Measurements from ENCODE around the gene SYF2.
"Not testable (repeated sequence)": the region's sequence is repeated elsewhere in the genome, so short reads cannot be mapped to it uniquely, and the experiment has no call there.

SYF2 gene

DNA sequence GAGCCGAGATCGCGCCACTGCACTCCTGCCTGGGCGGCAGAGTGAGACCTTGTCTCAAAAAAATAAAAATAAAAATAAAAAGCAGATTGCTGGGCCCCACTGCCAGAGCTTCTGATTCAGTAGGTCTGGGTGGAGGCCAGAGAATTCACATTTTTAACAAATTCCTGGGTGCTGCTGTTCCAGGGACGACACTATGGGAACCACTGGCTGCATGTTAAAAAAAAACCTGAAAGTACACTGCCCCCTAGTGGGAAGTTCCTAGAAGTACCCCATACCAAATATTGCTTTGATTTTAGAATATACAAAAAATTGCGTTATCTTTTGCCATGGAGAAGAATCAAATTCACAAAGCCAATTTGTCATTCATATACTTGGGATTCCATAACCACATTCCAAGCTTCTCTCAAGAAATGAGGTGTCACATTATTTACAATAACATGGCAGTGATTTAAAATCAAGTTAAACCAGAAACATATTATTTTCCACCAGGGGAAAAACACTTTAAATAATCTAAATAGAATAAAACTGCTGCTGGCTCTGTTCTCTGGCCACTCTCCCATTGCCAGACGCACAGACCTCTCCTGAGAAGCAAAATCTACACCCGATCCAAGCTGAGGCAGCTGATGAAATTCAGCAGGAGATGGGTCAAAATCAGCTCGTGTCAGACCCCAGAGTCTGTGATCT is 27.4 kb downstream of the SYF2 start:
- DNase-seq = peak in 1 of 2 donors; percentile 53

DNA sequence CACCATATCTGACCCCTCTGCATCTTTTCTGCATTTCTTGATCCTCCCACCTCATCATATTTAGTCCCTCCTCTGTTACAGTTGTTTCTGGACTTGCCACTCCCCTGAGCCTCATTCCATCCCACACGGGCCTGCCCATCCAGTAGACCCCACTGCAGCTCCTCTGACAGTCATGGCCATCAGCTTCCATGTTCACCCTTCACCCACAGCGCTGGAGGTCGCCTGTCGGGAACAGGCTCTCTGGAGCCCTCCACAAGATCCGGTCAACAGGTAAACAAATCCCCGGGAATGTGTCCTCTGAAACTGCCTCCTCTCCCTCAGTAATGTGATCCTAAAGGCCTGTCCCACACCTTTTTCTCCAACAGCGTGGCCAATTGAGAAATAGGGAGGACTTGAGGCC is 31.3 kb downstream of the SYF2 start:
- DNase-seq = no peak

DNA sequence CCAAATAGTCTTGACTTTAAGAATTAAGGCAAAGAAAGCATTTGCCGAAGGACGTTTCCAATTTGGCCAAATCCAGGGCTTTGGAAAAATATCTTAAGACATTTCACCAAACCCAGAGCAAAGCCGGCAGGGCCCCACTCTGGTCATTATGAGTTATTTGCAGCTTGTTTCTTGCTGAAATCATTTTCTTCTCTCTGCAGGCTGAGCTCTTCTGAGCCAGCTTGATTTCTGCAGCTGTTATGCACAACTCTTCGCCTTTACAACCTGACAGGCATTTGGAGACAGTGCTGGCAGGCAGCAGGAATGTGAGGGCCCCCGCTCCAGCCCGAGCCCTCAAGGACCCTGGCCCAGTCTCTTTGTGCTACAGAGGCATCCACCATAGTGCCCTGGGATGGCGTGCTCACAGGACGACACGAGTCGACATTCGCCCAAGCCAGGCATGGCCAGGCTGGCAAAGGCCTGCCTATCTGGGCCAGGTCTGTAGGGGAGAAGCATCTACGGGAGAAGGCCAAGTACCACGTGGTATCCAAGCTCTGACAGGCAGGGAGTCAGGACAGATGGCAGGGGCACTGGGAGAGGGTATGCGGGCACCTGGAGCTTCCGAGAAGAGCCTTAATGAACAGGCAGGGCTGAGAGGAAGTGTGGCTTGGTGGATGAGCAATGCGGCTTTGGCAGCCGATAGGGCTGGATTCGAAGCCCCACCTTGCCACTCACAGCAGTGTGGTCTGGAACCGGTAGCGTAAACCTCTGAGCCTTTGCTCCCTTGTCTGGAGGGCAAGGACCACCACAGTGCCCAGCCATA is 32.3 kb downstream of the SYF2 start:
- DNase-seq = no peak

DNA sequence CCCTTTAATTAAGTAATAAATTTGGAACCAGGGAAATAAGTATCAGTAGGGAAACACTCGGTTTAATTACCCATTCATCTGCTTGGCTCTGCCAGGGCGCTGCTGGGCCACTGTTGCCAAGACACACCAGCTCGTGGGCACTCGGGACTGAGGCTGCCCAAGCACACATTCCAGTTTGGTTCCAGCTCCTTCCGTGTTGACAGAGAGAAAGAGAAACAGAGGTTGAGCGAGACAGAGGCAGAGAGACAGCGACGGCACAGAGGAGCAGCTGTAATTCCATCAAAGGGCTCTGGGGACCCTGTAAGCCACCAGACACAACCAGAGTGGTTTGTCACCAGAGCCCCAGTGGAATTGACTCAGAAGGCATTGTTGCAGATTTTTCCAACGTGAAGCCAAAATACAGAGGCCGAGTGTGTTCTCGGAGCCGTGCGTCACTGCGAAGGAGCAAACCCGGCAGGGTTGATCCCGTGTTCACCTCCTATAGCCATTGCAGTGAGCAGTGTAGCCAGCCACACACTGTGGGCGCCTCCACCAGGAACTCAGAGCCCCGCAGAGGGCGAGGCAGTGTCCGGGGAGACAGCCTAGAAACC is 33.5 kb downstream of the SYF2 start:
- DNase-seq = no peak

DNA sequence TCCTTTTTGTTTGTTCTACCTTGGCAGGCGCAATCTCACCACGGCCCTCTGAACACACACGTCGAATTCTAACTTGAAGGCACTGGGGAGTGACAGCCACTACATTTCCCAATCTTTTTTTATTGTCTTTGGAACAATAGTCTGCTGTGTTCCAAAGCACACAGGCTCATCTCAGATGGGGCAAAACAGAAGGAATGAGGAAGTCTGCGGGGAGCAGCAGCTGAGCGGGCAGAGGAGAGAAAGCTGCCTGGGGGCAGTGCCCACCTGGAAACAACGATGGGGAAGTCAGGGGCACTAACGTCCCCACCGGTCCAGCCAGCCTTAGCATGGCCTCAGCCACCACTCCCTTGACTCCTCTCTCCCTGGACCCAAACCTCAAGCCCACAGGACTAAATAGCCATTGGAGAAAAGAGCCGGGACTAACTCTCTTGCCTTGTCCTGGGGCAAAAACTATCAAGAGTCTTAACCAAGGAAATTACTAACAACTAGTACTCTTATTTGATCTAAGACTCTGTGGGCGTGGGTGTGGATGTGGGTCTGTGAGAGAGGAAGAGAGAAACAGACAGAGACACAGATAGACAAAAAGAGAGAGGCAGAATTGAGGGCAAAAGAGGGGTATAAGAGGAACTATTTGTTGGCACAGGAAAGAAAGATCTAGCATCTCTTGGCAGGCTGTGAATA is 34.2 kb downstream of the SYF2 start:
- DNase-seq = no peak

DNA sequence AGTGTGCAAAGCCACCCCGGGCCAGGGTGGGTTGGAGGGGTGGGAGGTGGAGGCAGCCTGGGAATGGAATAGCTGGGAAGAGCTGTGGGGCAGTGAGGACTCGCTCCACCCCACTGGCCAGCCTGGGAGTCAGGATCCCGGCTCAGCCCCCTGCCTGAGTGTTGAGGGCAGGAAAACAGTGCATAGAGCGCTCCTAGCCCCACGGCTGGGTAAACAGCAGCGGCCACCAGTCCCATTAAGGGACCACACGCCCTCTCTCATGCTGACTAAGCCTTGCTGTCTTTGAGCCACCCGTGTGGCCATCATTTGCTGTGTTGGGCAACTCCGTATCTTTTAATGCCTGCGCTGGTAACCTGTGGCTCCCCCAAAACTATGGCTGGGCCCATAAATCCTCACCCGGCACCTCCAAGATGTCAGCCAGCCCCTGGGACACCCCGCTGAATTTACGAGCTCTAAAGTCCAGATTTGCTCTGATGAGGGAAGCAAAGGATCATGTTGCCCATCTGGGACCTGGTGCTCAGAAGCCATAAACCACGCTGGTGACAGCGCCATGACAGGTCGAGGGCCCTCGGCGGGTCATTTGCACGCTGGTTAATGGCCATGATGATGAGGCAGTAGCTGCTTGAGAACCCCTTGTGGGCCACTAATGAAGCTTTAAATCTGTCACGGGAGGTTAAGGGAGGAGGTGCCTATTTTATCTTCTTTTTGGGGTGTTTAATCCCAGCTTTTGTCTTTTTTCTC is 34.9 kb downstream of the SYF2 start:
- DNase-seq = no peak

DNA sequence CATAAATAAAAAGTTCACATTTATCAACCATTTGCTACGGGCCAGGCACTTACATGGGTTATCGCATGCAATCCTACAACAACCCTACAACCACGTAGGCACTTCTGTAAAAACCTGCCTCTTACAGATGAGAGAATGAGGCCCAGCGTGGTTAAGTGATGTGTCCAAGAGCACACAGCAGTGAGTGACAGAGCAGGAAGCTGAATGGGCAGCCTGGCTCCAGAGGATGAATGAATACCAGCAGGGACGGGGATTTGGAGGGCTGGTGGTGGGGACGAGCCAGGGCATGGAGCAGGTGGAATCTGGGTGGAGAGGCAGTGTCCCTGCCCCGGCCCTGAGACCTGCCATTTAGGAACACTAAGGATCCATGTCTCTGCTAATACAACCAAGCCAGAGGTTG is 35.5 kb downstream of the SYF2 start:
- no peak for DNase-seq

DNA sequence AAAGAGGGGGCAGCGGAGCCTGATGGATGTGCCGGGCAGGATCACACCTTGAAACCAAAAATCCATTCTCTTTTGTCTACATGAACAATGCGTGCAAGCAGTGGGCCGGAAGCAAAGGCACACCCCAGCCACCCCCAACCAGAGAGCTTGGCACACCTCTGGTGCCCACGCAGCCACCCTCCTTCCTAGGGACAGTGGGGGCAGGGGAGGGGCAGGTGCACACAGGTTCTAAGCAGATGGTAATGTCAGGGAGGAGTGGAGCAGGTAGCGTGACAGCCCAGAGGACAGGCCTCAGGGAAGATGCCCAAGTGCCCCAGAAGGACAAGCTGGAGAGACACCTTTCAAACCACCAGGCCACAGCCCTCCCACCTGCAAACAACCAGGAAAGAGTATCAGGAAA is 36.5 kb downstream of the SYF2 start:
- DNase-seq = no peak

DNA sequence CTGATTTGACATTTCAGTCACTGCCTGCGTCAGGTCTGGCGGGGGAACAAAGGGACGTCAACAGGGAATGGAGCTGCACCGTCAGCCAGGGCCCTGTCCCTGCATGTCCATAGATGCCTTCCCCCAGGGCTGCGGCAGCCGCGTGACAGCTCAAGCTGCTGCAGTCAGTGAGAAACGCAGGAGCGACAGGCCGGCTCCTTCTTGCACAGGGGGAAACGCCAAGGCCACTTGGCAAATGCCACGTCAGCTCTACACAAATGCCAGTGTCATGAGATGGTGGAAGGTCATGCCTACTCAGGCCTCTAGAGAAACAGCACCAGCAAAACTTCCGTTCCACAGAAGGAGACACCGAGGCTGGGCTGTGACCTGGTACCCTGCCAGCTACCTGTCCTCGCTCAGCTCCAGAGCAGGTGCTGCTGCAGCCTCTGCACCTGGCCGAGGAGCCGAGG is 37.7 kb downstream of the SYF2 start:
- DNase-seq = no peak

DNA sequence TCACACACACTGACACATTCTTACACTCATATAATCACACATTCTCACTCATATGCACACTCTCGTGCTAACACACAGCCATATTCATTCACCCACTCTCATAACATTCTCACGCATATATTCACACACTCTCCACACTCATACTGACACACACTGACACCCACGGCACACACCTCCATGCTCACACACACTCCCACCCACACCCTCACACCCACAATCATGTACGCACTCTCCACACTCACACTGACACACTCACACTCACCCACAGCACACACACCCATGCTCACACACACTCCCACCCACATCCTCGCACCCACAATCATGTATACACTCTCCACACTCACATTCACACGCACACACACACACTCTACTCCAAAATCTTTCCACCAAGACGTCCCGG is 38.2 kb downstream of the SYF2 start:
- no peak for DNase-seq

DNA sequence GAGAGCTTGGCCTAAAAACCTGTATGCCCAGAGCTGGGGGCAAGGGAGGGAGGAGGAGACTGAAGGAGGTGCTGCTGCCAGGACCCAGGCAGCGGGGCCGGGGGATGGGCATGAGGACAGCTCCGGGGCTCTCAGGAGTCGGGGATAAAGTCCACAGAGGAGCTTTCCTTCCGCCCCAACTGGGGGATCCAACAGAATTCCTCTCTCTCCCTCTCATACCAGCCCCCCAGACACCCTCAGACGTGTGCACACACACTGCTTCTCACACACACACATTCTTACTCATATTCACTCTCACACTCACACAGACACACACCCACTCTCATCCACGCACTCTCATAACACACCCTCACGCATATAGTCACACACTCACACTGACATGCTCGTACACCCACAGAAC is 39.1 kb downstream of the SYF2 start:
- no peak for DNase-seq

DNA sequence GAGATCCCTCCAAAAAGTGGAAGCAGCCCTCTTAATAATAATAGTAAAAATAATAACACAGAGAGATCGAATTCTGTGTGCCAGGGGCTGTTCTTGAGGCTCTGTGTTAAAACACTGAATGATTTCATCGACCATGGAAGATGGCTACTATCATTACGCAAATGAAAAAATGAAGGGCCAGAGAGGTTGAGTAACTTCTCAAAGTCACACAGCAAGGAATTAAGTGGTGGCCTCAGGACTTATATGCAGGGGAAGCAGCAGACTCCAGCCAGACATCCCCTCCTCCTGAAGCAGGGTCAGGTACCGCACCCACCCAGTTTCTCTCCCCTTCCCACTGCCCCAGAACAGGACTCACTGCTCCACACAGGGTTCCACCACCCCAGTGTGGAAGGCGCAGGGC is 40.1 kb downstream of the SYF2 start:
- no peak for DNase-seq

DNA sequence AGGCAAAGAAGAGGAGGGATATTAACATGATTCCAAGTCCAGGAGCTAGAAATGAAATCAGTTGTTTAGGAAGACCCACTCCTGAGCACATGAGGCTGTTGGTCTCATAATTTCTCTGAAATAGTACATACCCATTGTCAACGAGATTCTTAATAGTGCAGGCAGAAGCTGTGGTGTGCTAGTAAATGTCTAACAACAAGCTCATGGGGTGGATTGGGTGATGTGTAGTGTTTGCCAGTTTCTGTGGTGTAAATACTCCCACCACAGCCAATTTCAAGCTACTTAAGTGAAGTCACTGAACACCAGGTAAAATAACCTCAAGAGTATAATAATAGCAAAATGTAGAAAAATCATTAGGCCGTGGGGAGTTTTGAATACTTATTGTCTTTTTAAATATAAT is 42.0 kb downstream of the SYF2 start:
- DNase-seq = no peak

DNA sequence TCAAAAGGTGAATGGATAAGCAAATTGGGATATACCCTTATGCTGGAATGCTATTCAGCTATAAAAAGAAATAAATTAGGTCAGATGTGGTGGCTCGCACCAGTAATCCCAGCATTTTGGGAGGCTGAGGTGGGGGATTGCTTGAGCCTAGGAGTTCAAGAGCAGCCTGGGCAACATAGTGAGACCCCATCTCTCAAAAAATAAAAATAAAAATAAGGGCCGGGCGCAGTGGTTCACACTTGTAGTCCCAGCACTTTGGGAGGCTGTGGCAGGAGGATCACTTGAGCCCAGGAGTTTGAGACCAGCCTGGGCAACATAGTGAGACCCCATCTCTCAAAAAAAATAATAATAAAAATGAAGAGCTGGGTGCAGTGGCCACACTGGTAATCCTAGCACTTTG is 44.4 kb downstream of the SYF2 start:
- DNase-seq = not testable (repeated sequence)

DNA sequence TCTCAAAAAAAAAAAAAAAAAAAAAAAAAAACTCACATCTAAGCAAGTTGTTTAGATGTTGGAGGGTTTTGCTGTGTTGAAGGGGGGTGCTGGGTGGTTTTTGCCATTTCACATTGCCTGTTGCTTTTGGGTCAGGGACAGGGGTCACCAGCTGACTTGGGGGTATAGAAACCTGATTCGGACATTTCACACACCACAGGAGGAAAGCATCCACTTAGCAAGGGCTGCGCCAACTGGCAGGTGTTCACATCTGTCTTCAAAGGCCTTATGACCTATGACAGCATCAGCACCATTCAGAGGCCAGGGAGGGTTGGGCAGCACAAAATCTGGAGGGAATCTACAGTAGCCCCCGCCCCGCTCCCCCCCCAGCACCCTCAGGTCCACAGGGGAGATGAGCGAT is 45.2 kb downstream of the SYF2 start:
- DNase-seq = no peak

DNA sequence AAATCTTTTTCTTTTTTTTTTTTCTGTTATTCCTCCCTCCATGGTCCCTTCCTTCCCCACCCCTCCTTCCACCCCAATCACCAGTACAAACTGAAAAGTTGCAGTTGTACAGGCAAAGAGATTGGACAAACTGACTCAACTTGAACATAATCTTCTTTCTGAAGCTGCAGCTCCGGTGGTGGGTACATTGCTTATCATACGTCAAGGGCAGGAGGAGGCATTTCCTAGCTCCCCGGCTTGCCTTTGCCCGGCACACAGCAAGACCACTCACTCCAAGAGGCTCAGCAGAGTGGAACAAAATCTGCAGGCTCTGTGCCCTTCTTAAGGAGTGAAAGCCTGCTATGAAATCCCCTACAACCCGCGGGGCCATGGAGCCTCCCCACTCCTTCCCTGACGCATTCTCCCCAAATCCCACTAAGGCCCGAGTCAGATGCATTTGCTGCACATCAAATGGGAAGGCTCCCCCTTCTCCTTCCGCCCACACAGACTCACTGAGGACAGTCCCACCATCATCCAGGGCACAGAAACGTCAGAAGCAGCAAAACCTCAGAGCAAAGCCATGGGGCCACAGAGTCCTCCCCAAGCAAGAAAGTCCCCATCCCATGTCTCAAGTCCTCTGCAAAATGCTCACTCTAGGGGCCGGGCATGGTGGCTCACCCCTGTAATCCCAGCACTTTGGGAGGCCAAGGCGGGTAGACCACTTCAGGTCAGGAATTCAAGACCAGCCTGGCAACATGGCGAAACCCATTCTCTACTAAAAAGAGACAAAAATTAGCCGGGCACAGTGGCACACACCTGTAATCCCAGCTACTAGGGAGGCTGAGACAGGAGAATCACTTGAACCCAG is 45.9 kb downstream of the SYF2 start:
- no peak for DNase-seq

DNA sequence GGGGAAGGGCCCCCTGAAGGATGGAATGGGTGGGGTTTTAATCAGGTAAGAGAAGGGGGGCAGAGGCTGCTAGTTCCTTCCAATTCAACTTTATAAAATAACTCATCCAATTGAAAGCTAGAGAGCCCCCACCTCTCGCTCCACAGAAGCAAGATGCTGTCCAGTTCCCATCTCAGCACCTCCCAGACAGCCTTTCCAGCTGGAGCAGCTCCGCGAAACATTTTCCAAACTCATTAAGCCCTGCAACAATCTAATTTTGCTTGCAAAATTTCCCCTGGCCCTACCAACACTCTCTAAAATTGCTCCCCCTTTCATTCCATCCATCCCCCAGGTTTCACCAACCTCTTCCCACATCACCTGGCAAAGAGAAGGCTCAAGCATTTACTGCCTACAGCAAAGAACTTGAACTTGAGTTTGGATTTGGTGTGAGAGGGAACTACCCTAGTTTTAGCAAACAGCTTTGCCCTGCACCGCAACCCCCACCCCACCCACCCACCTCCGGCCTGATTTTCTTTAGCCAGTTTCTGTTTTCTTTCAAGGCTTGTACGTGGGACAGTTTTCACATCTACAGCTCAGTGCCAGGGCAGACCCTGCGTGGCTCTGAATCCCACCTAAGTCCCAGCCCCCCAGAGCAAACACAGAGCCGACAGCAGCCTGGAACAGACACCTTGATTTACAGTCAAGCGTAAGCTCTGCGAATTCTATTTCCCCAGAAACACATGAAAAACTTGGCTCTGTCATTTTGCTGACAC is 46.7 kb downstream of the SYF2 start:
- no peak for DNase-seq

DNA sequence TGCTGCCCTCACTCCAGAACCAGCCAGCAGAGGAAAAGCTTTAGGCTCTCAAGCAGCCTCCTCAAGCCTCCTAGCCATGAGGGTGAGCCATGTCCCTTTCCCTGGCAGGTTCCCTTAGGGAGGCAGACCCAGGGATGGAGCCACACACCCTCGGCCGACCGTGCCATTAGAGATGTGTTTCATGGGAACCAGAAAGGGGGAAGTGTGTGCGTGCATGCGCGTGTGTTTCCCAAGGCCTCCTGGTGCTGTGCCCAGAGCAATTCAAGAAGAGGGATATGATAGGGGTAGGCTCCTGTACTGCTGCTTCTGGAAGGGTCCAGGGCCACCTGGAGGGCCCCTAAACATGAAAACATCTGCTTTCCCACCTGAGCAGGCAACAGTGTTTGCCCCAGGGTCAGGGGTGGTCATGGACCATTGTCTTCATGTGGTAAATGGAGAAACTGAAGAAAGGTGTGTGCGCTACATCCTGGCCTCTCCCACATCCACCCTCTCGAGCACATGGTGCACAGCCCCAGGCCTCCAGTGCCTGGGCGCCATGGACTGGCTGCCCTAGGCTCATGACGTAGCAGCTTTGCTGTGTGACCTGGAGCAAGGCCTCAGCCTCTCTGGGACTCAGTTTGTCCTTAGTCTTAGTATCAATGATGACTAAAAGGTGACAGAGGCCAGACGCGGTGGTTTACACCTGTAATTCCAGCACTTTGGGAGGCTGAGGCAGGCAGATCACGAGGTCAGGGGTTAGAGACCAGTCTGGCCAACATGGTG is 48.1 kb downstream of the SYF2 start:
- no peak for DNase-seq

DNA sequence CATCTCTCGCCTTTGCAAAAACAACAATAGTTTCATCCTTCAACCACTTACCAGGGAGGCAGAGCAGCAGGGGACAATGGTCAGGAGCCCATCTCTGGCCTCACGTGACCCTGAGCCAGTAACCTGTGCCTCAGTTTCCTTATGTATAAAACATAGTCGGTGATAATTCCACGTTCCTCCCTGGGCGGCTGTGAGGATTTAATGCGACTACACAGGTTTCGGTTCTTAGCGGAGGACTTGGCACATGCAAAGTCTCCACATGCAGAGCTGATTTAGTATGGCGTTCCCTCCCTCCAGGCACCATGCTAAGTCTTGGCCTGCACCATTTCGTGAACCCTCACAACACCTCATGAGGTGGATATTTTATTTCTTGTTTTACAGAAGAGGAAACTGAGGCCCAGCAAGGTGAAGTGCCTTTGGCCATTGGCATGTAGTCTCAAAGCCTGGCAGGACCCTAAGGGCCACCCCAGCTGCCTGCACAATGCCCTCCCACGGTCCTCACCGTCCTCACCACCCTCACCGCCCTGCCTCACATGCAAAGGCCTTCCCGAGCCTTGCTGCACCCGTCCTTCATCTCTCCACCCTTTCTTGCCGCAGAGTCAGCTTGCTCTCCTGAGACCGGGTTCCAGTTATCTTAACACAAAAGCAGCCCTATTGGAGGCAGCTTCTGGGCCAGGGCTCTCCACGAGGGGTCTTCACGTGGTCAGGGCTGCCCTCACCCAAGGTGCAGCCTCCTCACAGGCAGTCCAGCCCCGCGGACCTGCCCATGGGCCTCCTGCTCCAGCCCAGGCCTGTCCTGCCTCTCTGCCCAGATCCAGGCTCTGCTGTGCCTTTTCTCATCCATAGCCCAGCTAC is 48.9 kb downstream of the SYF2 start:
- no peak for DNase-seq

All from CD4-positive, alpha-beta T cell treated with Interleukin-1 beta for 1 hour (primary cell).